ENCODE measurements around the gene BRICD5. TPM values are rescaled to one million over a fixed set of nuclear protein-coding genes. Genes with fewer than 3 reads are reported as not detected.
A peak's percentile ranks its signal among the peaks of the same experiment; 100 is the strongest.

The BRICD5 gene
- total RNA-seq, 1 donor from 2014 or later = 5.1 TPM

DNA sequence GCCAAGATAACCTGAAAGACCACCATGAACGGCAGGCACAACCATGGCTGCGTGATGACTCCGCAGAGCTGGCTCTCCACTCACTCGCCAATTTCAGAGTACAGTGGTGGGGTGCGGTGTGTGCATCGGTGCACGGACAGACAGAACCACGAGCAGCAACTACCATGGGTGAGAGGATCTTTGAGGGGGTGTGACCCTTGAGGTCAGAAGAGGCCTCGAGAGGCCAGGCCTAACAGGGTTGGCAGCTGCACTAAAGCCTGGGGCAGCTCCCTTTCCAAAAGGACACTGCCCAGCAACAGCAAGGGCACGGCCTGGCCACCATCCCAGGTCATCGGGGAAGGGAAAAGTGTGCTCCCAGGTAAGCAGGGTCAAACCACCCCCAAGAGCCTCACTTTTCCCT, 42.6 kb upstream of the BRICD5 start:
- H3K4me1 Mint-ChIP-seq = peaks cover 38% of the 10 kb centered on the region
- POLR2A ChIA-PET = interaction anchor here (2.0 to 4.0 kb wide), 2 partner anchors 100 to 254 kb away, joined by 6 to 61 read pairs; partner anchors contain the start of gene TRAF7
- ATAC-seq (ENCODE audit: low read depth) (peak; percentile 15), DNase-seq (no peak)
- H3K4me3 Mint-ChIP-seq = peak overlapping the region; percentile 55
- H3K9me3 Mint-ChIP-seq = no peaks in the 10 kb centered on the region
- H3K36me3 Mint-ChIP-seq (ENCODE audit: low read depth) = peaks cover 51% of the 10 kb centered on the region
- CTCF ChIA-PET = interaction anchor here (2.7 kb wide), 1 partner anchor 58 kb away, joined by 34 read pairs; no protein-coding TSS in a partner anchor
- no peaks in the 10 kb centered on the region for H3K27me3 Mint-ChIP-seq
- intact Hi-C loops (cut with micrococcal nuclease) = loop anchor here (5.0 to 10.0 kb wide), 2 partner anchors 234 to 388 kb away; no protein-coding TSS in a partner anchor
- H3K27ac Mint-ChIP-seq = peak overlapping the region; percentile 90
- TF ChIP-seq, protein P1, sequence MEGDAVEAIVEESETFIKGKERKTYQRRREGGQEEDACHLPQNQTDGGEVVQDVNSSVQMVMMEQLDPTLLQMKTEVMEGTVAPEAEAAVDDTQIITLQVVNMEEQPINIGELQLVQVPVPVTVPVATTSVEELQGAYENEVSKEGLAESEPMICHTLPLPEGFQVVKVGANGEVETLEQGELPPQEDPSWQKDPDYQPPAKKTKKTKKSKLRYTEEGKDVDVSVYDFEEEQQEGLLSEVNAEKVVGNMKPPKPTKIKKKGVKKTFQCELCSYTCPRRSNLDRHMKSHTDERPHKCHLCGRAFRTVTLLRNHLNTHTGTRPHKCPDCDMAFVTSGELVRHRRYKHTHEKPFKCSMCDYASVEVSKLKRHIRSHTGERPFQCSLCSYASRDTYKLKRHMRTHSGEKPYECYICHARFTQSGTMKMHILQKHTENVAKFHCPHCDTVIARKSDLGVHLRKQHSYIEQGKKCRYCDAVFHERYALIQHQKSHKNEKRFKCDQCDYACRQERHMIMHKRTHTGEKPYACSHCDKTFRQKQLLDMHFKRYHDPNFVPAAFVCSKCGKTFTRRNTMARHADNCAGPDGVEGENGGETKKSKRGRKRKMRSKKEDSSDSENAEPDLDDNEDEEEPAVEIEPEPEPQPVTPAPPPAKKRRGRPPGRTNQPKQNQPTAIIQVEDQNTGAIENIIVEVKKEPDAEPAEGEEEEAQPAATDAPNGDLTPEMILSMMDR (IDR thresholded peaks at IDR 0.05) = no peak

DNA sequence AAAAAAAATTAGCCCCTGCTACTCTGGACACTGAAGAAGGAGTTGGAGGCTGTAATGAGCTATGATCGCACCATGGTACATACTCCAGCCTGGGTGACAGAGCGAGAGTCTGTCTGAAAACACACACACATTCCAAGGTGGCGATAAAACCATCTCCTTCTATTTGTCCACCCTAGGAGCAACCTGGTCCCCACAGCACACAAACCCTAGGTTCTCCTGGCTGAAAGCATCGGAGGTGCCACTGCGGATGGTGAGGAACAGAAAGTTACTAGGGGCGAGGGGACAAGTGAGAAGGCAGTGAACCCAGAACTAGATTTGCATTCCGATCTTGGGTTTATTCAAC, 42.1 kb upstream of the BRICD5 start:
- ChIA-PET CTCF (interaction anchor here (2.7 kb wide), 1 partner anchor 58 kb away, joined by 34 read pairs; no protein-coding TSS in a partner anchor), POLR2A (interaction anchor here (0.5 to 4.0 kb wide), 8 partner anchors 14 to 848 kb away, joined by 5 to 61 read pairs (median 7); partner anchors contain the start of genes CASKIN1 and TRAF7)
- TF ChIP-seq, protein P1 (IDR thresholded peaks at IDR 0.05) = no peak
- Mint-ChIP-seq H3K27me3 (no peaks in the 10 kb centered on the region), H3K4me1 (peaks cover 38% of the 10 kb centered on the region), H3K9me3 (no peaks in the 10 kb centered on the region), H3K4me3 (peak overlapping the region; percentile 55), H3K36me3 (ENCODE audit: low read depth) (peaks cover 46% of the 10 kb centered on the region), H3K27ac (peak overlapping the region; percentile 90)
- DNase-seq (no peak), ATAC-seq (ENCODE audit: low read depth) (peak; percentile 19)
- intact Hi-C loops (cut with micrococcal nuclease) = loop anchor here (5.0 to 10.0 kb wide), 2 partner anchors 235 to 388 kb away; no protein-coding TSS in a partner anchor

DNA sequence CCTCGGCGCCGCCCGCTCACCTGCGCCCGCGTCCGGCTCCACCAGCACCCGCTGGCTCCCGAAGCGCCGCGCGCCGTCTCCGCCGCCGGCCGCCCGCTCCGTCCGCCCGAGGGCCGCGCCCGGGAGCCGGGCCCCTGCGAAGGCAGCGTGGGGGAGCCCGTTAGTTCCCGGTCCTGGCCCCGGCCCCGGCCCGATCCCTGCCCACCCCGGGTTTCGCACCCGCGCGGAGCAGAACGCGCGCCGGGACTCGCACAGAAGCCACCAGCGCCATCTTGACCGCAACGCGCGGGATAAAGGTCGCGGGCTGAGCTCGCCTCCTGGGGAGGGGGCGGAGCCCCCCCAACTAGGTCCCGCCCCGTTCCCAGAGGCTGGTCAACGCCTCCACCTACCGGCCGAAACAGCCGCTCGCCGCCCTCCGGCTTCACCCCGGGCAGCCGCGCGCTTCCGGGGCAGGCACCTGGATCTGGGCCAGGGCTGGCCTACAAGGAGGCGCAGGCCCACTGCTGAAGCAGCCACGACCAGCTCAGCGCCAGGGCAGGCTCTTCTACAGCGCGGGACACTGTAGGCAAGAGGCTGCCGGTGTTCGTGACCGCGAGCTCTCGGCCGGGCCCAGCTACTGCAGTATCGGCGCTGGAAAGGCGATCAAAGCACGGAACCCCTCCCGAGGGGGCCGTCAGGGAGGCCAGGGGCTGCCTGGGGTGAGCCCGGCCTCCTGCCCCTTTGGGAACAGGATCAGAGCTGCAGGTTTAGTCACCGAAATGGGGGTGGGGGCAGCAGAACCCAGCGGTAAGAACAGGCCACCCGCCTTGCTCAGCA, 40.8 kb upstream of the BRICD5 start, which contains the start of gene ECI1:
Gene ECI1, minus strand, starts transcription at position 292 of the 816 bp plus-strand sequence. Its CDS starts 21 bp downstream, at position 271.
- H3K4me1 Mint-ChIP-seq = peaks cover 35% of the 10 kb centered on the region
- peak within 1 kb of the TSS; percentile 86 for H3K4me3 Mint-ChIP-seq
- no peaks in the 10 kb centered on the region for H3K9me3 Mint-ChIP-seq
- ATAC-seq (ENCODE audit: low read depth) (peak; percentile 90), DNase-seq (peak; percentile 85)
- TF ChIP-seq, protein P1 (IDR thresholded peaks at IDR 0.05) = no peak
- POLR2A ChIA-PET = interaction anchor here (0.5 to 4.0 kb wide), 26 partner anchors 10 to 909 kb away, joined by 3 to 61 read pairs (median 5); partner anchors contain the start of genes CASKIN1, E4F1, MLST8 and PGP
- intact Hi-C loops (cut with micrococcal nuclease) = loop anchor here (1.0 to 10.0 kb wide), 9 partner anchors 17 to 387 kb away; partner anchors contain the start of genes ABCA3, E4F1 and RNPS1
- H3K27ac Mint-ChIP-seq = peak within 1 kb of the TSS; percentile 90
- peaks cover 35% of the 10 kb centered on the region for H3K36me3 Mint-ChIP-seq (ENCODE audit: low read depth)
- CTCF ChIA-PET = interaction anchor here (0.9 to 2.7 kb wide), 13 partner anchors 15 to 356 kb away, joined by 3 to 34 read pairs (median 4); partner anchors contain the start of genes CASKIN1, MLST8, PGP and TRAF7
- no peaks in the 10 kb centered on the region for H3K27me3 Mint-ChIP-seq

DNA sequence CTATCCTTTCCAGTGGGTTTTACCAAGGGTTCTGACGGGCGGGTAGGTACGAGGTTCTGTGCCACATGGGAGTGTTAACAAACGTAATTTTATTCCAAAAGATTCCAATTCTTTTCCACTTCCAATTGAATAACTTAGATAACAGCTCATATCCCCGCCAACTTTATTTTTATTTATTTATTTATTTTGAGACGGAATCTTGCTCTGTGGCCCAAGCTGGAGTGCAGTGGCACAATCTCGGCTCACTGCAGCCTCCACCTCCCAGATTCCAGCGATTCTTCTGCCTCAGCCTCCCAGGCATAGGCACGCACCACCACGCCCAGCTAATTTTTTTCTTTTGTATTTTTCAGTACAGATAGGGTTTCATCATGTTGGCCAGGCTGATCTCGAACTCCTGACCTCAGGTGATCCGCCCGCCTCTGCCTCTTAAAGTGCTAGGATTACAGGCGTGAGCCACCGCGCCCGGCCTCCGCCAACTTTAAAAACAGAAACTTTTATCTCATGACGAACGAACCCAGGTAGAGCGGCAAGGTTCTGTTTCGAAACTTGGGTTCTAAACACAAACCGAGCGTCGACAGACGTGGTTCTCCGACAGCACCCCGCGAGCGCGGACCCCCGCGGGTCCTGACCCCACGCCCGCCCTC, 40.1 kb upstream of the BRICD5 start:
- Mint-ChIP-seq H3K9me3 (no peaks in the 10 kb centered on the region), H3K36me3 (ENCODE audit: low read depth) (peaks cover 33% of the 10 kb centered on the region), H3K27me3 (no peaks in the 10 kb centered on the region), H3K4me1 (peaks cover 35% of the 10 kb centered on the region), H3K27ac (peak overlapping the region; percentile 87), H3K4me3 (peak overlapping the region; percentile 86)
- TF ChIP-seq, protein P1 (IDR thresholded peaks at IDR 0.05) = no peak
- no peak for ATAC-seq (ENCODE audit: low read depth)
- ChIA-PET CTCF (interaction anchor here (1.0 to 2.7 kb wide), 11 partner anchors 19 to 357 kb away, joined by 3 to 34 read pairs (median 3); partner anchors contain the start of genes MLST8, PGP and TRAF7), POLR2A (interaction anchor here (0.5 to 4.0 kb wide), 18 partner anchors 9 to 1032 kb away, joined by 3 to 61 read pairs (median 6); partner anchors contain the start of genes CASKIN1, CCNF, E4F1 and MLST8)
- intact Hi-C loops (cut with micrococcal nuclease) = loop anchor here (1.0 to 10.0 kb wide), 9 partner anchors 18 to 386 kb away; partner anchors contain the start of genes ABCA3, E4F1 and RNPS1
- DNase-seq = no peak

All from activated B cell treated with CpG ODN at 0.5 μM for 24 hours (primary cell).